ENCODE results near the gene CCDC47. TPM values are rescaled to one million over a fixed set of nuclear protein-coding genes. Genes with fewer than 3 reads are reported as not detected.
A peak's percentile ranks its signal among the peaks of the same experiment; 100 is the strongest.

Gene CCDC47
- total RNA-seq, 1 donor from 2014 or later: 92.8 TPM

DNA sequence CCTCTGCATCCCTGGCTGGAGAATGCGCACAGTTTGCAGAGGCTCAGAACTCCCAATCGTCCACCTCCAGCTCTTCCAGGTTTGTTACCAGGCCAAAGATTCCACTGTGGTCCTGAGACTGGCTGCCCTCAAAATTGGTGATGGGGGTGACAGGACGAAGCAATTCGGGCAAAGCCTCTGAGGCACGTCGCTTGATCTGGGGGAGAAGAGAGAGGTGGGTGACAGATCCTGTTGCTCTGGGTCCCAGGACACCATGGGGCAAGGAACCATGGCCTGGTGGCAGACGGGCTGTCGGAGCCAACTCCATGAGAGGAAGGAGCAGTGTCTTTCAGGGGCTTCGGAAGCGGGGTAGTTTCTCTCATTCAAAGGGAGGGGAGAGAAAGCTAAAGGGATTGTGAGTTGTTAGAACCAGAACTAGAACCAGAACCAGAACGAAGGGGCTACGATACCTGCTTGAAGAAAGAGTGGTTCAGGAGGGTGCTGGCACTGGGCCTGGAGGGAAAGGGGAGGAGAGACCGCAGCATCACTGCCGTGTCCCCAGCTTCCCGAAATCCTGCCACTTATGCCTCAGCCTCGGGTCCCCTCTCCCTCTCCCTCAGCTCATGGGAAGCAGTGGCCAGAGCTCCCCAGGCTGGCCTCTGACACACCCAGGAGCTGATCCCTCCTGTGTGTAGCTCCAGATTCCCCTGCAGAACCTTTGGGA is 69.7 kb downstream of the CCDC47 start:
- Mint-ChIP-seq H3K4me1 (ENCODE audit: low read depth, unreplicated experiment) (peaks cover 4% of the 10 kb centered on the region), H3K27ac (ENCODE audit: unreplicated experiment) (peak overlapping the region; percentile 9)
- no peak for FAIRE-seq

DNA sequence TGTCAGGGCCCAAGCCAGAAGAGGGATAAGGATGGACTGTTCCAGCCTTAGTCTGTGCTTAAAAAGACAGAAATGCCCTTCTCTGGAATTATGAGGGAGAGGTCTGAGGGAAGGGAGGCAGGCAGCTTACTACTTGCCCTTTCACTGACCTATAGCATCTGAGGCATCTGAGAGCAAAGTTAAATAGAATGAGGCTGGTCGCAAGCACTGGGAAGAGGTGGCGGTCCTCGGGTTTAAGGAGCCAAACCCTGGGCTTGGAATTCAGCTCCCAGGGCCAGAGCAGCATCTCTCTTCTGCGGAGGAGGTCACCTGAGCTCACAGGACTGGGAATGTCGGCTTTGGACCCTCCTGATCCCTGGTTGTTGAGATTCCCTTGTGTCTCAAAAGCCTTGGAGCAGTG is 70.4 kb downstream of the CCDC47 start:
- H3K4me2 ChIP-seq (ENCODE audit: low read length): no peak overlapping the region
- H3K27ac ChIP-seq (ENCODE audit: low read depth, low read length): no peak overlapping the region
- H3K79me2 ChIP-seq (ENCODE audit: insufficient read depth, low read length): peaks cover 4% of the 10 kb centered on the region
- peaks cover 11% of the 10 kb centered on the region for H3K4me1 ChIP-seq (ENCODE audit: insufficient read depth, low read length)
- no peak overlapping the region for H2AFZ ChIP-seq (ENCODE audit: low read depth, low read length)
- FAIRE-seq (no peak), DNase-seq (ENCODE audit: low read depth) (no peak)
- H3K36me3 ChIP-seq (ENCODE audit: insufficient read depth, low read length): peaks cover 4% of the 10 kb centered on the region
- H3K4me3 ChIP-seq (ENCODE audit: insufficient read depth, low read depth, low read length): no peak overlapping the region
- no peak overlapping the region for H3K9ac ChIP-seq (ENCODE audit: low read length)
- H3K9me3 ChIP-seq (ENCODE audit: insufficient read depth, low read depth, low read length): no peaks in the 10 kb centered on the region
- H3K27me3 Mint-ChIP-seq (ENCODE audit: low read depth, unreplicated experiment): no peaks in the 10 kb centered on the region
- no peak for TF ChIP-seq EZH2 (IDR thresholded peaks at IDR 0.05; ENCODE audit: insufficient read depth, low read length)
- TF ChIP-seq, protein P1, sequence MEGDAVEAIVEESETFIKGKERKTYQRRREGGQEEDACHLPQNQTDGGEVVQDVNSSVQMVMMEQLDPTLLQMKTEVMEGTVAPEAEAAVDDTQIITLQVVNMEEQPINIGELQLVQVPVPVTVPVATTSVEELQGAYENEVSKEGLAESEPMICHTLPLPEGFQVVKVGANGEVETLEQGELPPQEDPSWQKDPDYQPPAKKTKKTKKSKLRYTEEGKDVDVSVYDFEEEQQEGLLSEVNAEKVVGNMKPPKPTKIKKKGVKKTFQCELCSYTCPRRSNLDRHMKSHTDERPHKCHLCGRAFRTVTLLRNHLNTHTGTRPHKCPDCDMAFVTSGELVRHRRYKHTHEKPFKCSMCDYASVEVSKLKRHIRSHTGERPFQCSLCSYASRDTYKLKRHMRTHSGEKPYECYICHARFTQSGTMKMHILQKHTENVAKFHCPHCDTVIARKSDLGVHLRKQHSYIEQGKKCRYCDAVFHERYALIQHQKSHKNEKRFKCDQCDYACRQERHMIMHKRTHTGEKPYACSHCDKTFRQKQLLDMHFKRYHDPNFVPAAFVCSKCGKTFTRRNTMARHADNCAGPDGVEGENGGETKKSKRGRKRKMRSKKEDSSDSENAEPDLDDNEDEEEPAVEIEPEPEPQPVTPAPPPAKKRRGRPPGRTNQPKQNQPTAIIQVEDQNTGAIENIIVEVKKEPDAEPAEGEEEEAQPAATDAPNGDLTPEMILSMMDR (IDR thresholded peaks at IDR 0.05; ENCODE audit: insufficient read depth, low read depth, low read length): no peak
- peaks cover 18% of the 10 kb centered on the region for H3K36me3 Mint-ChIP-seq (ENCODE audit: low read depth, unreplicated experiment)
- H3K27me3 ChIP-seq (ENCODE audit: insufficient read depth, low read length): no peaks in the 10 kb centered on the region
- H3K4me3 Mint-ChIP-seq (ENCODE audit: unreplicated experiment): peak overlapping the region; percentile 15
- H3K27ac Mint-ChIP-seq (ENCODE audit: unreplicated experiment): no peak overlapping the region
- peaks cover 2% of the 10 kb centered on the region for H3K9me3 Mint-ChIP-seq (ENCODE audit: unreplicated experiment)
- peaks cover 4% of the 10 kb centered on the region for H3K4me1 Mint-ChIP-seq (ENCODE audit: low read depth, unreplicated experiment)
- H4K20me1 ChIP-seq (ENCODE audit: insufficient read depth, low read length): peaks cover 13% of the 10 kb centered on the region

More for the DNA sequence above, 69.7 kb downstream of the CCDC47 start:
- Mint-ChIP-seq H3K36me3 (ENCODE audit: low read depth, unreplicated experiment) (peaks cover 21% of the 10 kb centered on the region), H3K27me3 (ENCODE audit: low read depth, unreplicated experiment) (no peaks in the 10 kb centered on the region), H3K9me3 (ENCODE audit: unreplicated experiment) (peaks cover 2% of the 10 kb centered on the region), H3K4me3 (ENCODE audit: unreplicated experiment) (no peak overlapping the region)
- H3K27me3 ChIP-seq (ENCODE audit: insufficient read depth, low read length): no peaks in the 10 kb centered on the region
- peaks cover 4% of the 10 kb centered on the region for H3K36me3 ChIP-seq (ENCODE audit: insufficient read depth, low read length)
- H3K4me1 ChIP-seq (ENCODE audit: insufficient read depth, low read length): peaks cover 11% of the 10 kb centered on the region
- H2AFZ ChIP-seq (ENCODE audit: low read depth, low read length): no peak overlapping the region
- H3K79me2 ChIP-seq (ENCODE audit: insufficient read depth, low read length): no peaks in the 10 kb centered on the region
- TF ChIP-seq, protein P1 (IDR thresholded peaks at IDR 0.05; ENCODE audit: insufficient read depth, low read depth, low read length): no peak
- TF ChIP-seq EZH2 (IDR thresholded peaks at IDR 0.05; ENCODE audit: insufficient read depth, low read length): no peak
- no peak overlapping the region for H3K4me2 ChIP-seq (ENCODE audit: low read length)
- peaks cover 8% of the 10 kb centered on the region for H4K20me1 ChIP-seq (ENCODE audit: insufficient read depth, low read length)
- no peak overlapping the region for H3K9ac ChIP-seq (ENCODE audit: low read length)
- H3K9me3 ChIP-seq (ENCODE audit: insufficient read depth, low read depth, low read length): no peaks in the 10 kb centered on the region
- no peak overlapping the region for H3K27ac ChIP-seq (ENCODE audit: low read depth, low read length)
- no peak overlapping the region for H3K4me3 ChIP-seq (ENCODE audit: insufficient read depth, low read depth, low read length)
- DNase-seq (ENCODE audit: low read depth): no peak

DNA sequence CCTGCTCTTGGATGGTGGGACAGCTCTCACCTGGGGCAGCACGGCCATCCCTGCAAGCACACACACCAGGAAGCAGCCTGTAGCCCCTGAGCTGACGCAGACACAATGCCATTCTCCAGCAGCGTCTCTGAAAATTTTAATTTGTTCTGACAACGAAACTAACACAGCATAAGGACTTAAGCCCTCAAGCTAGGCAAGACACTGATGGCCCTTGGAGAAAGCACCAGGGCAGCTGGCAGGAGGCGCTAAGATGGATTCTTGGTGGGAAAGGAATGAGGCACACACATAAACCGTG is 70.7 kb downstream of the CCDC47 start:
- no peaks in the 10 kb centered on the region for H3K27me3 Mint-ChIP-seq (ENCODE audit: low read depth, unreplicated experiment)
- peaks cover 18% of the 10 kb centered on the region for H3K36me3 Mint-ChIP-seq (ENCODE audit: low read depth, unreplicated experiment)
- no peak overlapping the region for H3K4me3 Mint-ChIP-seq (ENCODE audit: unreplicated experiment)
- FAIRE-seq: no peak
- Histone ChIP-seq H3K4me3 (ENCODE audit: insufficient read depth, low read depth, low read length) (no peak overlapping the region), H3K36me3 (ENCODE audit: insufficient read depth, low read length) (peaks cover 4% of the 10 kb centered on the region), H2AFZ (ENCODE audit: low read depth, low read length) (no peak overlapping the region), H3K79me2 (ENCODE audit: insufficient read depth, low read length) (peaks cover 4% of the 10 kb centered on the region), H3K4me2 (ENCODE audit: low read length) (no peak overlapping the region), H3K4me1 (ENCODE audit: insufficient read depth, low read length) (peaks cover 11% of the 10 kb centered on the region), H3K27me3 (ENCODE audit: insufficient read depth, low read length) (no peaks in the 10 kb centered on the region), H4K20me1 (ENCODE audit: insufficient read depth, low read length) (peaks cover 16% of the 10 kb centered on the region), H3K9ac (ENCODE audit: low read length) (no peak overlapping the region), H3K27ac (ENCODE audit: low read depth, low read length) (no peak overlapping the region), H3K9me3 (ENCODE audit: insufficient read depth, low read depth, low read length) (no peaks in the 10 kb centered on the region)
- no peak overlapping the region for H3K27ac Mint-ChIP-seq (ENCODE audit: unreplicated experiment)
- peaks cover 4% of the 10 kb centered on the region for H3K4me1 Mint-ChIP-seq (ENCODE audit: low read depth, unreplicated experiment)
- H3K9me3 Mint-ChIP-seq (ENCODE audit: unreplicated experiment): peaks cover 2% of the 10 kb centered on the region
- no peak for DNase-seq (ENCODE audit: low read depth)
- TF ChIP-seq, protein P1 (IDR thresholded peaks at IDR 0.05; ENCODE audit: insufficient read depth, low read depth, low read length): no peak
- no peak for TF ChIP-seq EZH2 (IDR thresholded peaks at IDR 0.05; ENCODE audit: insufficient read depth, low read length)
